RWPE1 (cell line): Measurements from ENCODE around the gene POLA1.

Experiments used
- CTCF ChIA-PET: fragments of 350-600 bp; sonication (Branson Sonifier 250); formaldehyde crosslinking; extraction: SDS; loops from one replicate; lab custom pipeline; 2021; lab: Yijun Ruan, JAX
- POLR2A ChIA-PET: fragments of 400-600 bp; formaldehyde crosslinking; extraction: SDS; loops from one replicate; lab custom pipeline; 2020; ENCODE audit warnings: antibody characterized with exemption; ENCODE audit not compliant: low non-redundant PET; lab: Yijun Ruan, JAX
- DNase-seq: peaks from one replicate; pipeline ENCODE4 v3.0.0; 2012; ENCODE audit warnings: low spot score
- H3K27ac ChIP-seq: fragments of 450-650 bp; 2 replicates; pipeline ENCODE4 v1.5.1; 2017
- CTCF ChIP-seq: fragments of 450-650 bp; conservative IDR thresholded peaks from 2 replicates; pipeline ENCODE4 v1.5.1; 2017; ENCODE audit warnings: low read depth, mild to moderate bottlenecking

Gene POLA1

GRCh38 chrX:25025615-25026014, 331.9 kb downstream of the POLA1 start:
- POLR2A ChIA-PET: no interaction called here
- CTCF ChIA-PET: no interaction called here
- DNase-seq: no peak

GRCh38 chrX:25026576-25026975, 332.9 kb downstream of the POLA1 start:
- no peak for DNase-seq
- H3K27ac ChIP-seq: no peak overlapping the region
- TF ChIP-seq CTCF: no peak
- POLR2A ChIA-PET: no interaction called here
- CTCF ChIA-PET: no interaction called here

More at GRCh38 chrX:25025615-25026014, 331.9 kb downstream of the POLA1 start:
- no peak overlapping the region for H3K27ac ChIP-seq
- TF ChIP-seq CTCF: no peak

GRCh38 chrX:25028726-25029125, 335.0 kb downstream of the POLA1 start:
- POLR2A ChIA-PET: no interaction called here
- CTCF ChIA-PET: no interaction called here
- no peak for TF ChIP-seq CTCF
- H3K27ac ChIP-seq: peak overlapping the region; percentile 64
- DNase-seq: peak; percentile 47

- ChIA-PET POLR2A (no interaction called here), CTCF (no interaction called here)
- no peak for TF ChIP-seq CTCF
- peak overlapping the region; percentile 58 for H3K27ac ChIP-seq
- DNase-seq: no peak
Observed at GRCh38 chrX:25029288-25029825, 335.6 kb downstream of the POLA1 start.

- no peak overlapping the region for H3K27ac ChIP-seq
- DNase-seq: no peak
- ChIA-PET CTCF (no interaction called here), POLR2A (no interaction called here)
- TF ChIP-seq CTCF: no peak
Observed at GRCh38 chrX:25034889-25035288, 341.2 kb downstream of the POLA1 start.

GRCh38 chrX:25039036-25039435, 345.3 kb downstream of the POLA1 start:
- ChIA-PET CTCF (interaction anchor here (0.8 kb wide), 1 partner anchor 66 kb away, joined by 3 read pairs; no protein-coding TSS in a partner anchor), POLR2A (no interaction called here)
- no peak for DNase-seq
- no peak overlapping the region for H3K27ac ChIP-seq
- no peak for TF ChIP-seq CTCF

GRCh38 chrX:25043192-25043591, 349.5 kb downstream of the POLA1 start:
- POLR2A ChIA-PET: no interaction called here
- CTCF ChIA-PET: no interaction called here
- no peak overlapping the region for H3K27ac ChIP-seq
- no peak for TF ChIP-seq CTCF
- DNase-seq: no peak
